ENCODE data around the gene LRIG1. TPM values are rescaled to one million over a fixed set of nuclear protein-coding genes. Genes with fewer than 3 reads are reported as not detected.

Gene LRIG1
- total and polyA plus RNA-seq, 7 donors, result 4.2 to 226 (median 150) TPM

- DNase-seq, result no peak
- Histone ChIP-seq H3K27ac (peak overlapping the region; percentile 79 to 95 (median 85)), H3K27me3 (no peaks in the 10 kb centered on the region), H3K4me1 (peaks cover 0 to 93% (median 83%) of the 10 kb centered on the region in 4 donors), H3K4me3 (no peak overlapping the region), H3K9me3 (no peaks in the 10 kb centered on the region), H3K36me3 (peaks cover 0 to 25% (median 7%) of the 10 kb centered on the region in 4 donors)
- intact Hi-C loops (cut with DNase I), result loop anchor here (5.0 kb wide), 2 partner anchors 33 to 48 kb away; partner anchors contain the start of gene LRIG1
- TF ChIP-seq EP300 (IDR thresholded peaks at IDR 0.05) (no peak), POLR2A (IDR thresholded peaks at IDR 0.05) (no peak), POLR2AphosphoS5 (IDR thresholded peaks at IDR 0.05) (no peak), CTCF (IDR thresholded peaks at IDR 0.05) (no peak)
- WGBS, 2 donors, result 90 to 93% methylated on average over 6 of the region's 6 CpGs
These were observed 47.0 kb downstream of the LRIG1 start for GRCh38 chr3:66453651-66454463.

GRCh38 chr3:66452303-66453011 is 48.4 kb downstream of the LRIG1 start:
- peaks cover 0 to 100% (median 93%) of the 10 kb centered on the region in 4 donors for H3K4me1 ChIP-seq
- 78 to 79% methylated on average over 7 of the region's 7 CpGs for WGBS, 2 donors
- H3K36me3 ChIP-seq, result peaks cover 0 to 18% (median 0%) of the 10 kb centered on the region in 4 donors
- no peaks in the 10 kb centered on the region for H3K27me3 ChIP-seq
- TF ChIP-seq EP300 (IDR thresholded peaks at IDR 0.05) (no peak), CTCF (IDR thresholded peaks at IDR 0.05) (no peak), POLR2A (IDR thresholded peaks at IDR 0.05) (no peak), POLR2AphosphoS5 (IDR thresholded peaks at IDR 0.05) (peak in 2 of 4 donors; percentile 7 to 9)
- peak overlapping the region; percentile 79 to 95 (median 85) for H3K27ac ChIP-seq
- H3K4me3 ChIP-seq, result no peak overlapping the region
- H3K9me3 ChIP-seq, result no peaks in the 10 kb centered on the region
- DNase-seq, result no peak
- intact Hi-C loops (cut with DNase I), result loop anchor here (5.0 kb wide), 2 partner anchors 35 to 50 kb away; partner anchors contain the start of gene LRIG1

- TF ChIP-seq CTCF (IDR thresholded peaks at IDR 0.05), result no peak
- TF ChIP-seq POLR2AphosphoS5 (IDR thresholded peaks at IDR 0.05), result no peak
- TF ChIP-seq POLR2A (IDR thresholded peaks at IDR 0.05), result no peak
- Histone ChIP-seq H3K36me3 (peaks cover 0 to 16% (median 0%) of the 10 kb centered on the region in 4 donors), H3K4me1 (peaks cover 0 to 98% (median 90%) of the 10 kb centered on the region in 4 donors), H3K27me3 (no peaks in the 10 kb centered on the region), H3K4me3 (no peak overlapping the region), H3K9me3 (no peaks in the 10 kb centered on the region), H3K27ac (peak overlapping the region; percentile 79 to 95 (median 85))
- intact Hi-C loops (cut with DNase I), result loop anchor here (5.0 kb wide), 2 partner anchors 36 to 51 kb away; partner anchors contain the start of gene LRIG1
- 89 to 90% methylated on average over 6 of the region's 6 CpGs for WGBS, 2 donors
- no peak for DNase-seq
These were observed 49.1 kb downstream of the LRIG1 start for GRCh38 chr3:66451766-66452165.

GRCh38 chr3:66450390-66451022 is 50.3 kb downstream of the LRIG1 start:
- peak in 3 of 4 donors; percentile 44 to 61 (median 51) for TF ChIP-seq POLR2AphosphoS5 (IDR thresholded peaks at IDR 0.05)
- no peak for TF ChIP-seq EP300 (IDR thresholded peaks at IDR 0.05)
- peak; percentile 90 for DNase-seq
- Histone ChIP-seq H3K9me3 (no peaks in the 10 kb centered on the region), H3K4me1 (peaks cover 0 to 100% (median 93%) of the 10 kb centered on the region in 4 donors), H3K36me3 (peaks cover 0 to 5% (median 0%) of the 10 kb centered on the region in 4 donors), H3K27ac (peak overlapping the region; percentile 79 to 95 (median 85)), H3K27me3 (no peaks in the 10 kb centered on the region), H3K4me3 (peak overlapping the region in 2 of 4 donors; percentile 12 to 27)
- intact Hi-C loops (cut with DNase I), result loop anchor here (5.0 kb wide), 2 partner anchors 37 to 52 kb away; partner anchors contain the start of gene LRIG1
- WGBS, 2 donors, result 25 to 52% methylated on average over 4 of the region's 4 CpGs

All from sigmoid colon (tissue), 7 donors.